Bronchial epithelial cell (primary cell): Measurements from ENCODE around the gene CNTROB. TPM values are rescaled to one million over a fixed set of nuclear protein-coding genes. Genes with fewer than 3 reads are reported as not detected.
A peak's percentile ranks its signal among the peaks of the same experiment; 100 is the strongest.

Experiments
- DNase-seq: peaks from one replicate; pipeline ENCODE4 v3.0.0-alpha.2; 2010; ENCODE audit warnings: low read depth
- FAIRE-seq: peaks from 2 replicates; lab custom pipeline; 2011; peaks lifted over from hg19 to GRCh38; lab: Jason Lieb, UNC
- H3K27me3 ChIP-seq: 2 replicates; pipeline ENCODE4 v1.5.1; 2011; ENCODE audit warnings: low read length; ENCODE audit not compliant: control insufficient read depth, insufficient read depth
- H3K36me3 ChIP-seq: 2 replicates; pipeline ENCODE4 v1.5.1; 2011; ENCODE audit warnings: low read length; ENCODE audit not compliant: control insufficient read depth, insufficient read depth
- H3K4me3 ChIP-seq: 2 replicates; pipeline ENCODE4 v1.5.1; 2011; ENCODE audit warnings: mild to moderate bottlenecking, low read depth, low read length, control low read depth
- total RNA-seq: library from RNA; depleted of rRNA; stranded (reverse); fragments of >200 nt; gene quantifications from 2 replicates; pipeline ENCODE4 v1.2.1, GENCODE V29; 2014
- TF ChIP-seq, protein P1 (sequence below): IDR thresholded peaks from 2 replicates; pipeline ENCODE4 v1.5.1; 2011; ENCODE audit warnings: mild to moderate bottlenecking, moderate library complexity, low read length, control low read depth, inconsistent platforms; ENCODE audit not compliant: insufficient read depth, severe bottlenecking

CNTROB gene
- total RNA-seq, 1 donor from 2014 or later, result 8.2 TPM

GRCh38 chr17:7997186-7997585 is 65.2 kb downstream of the CNTROB start:
- H3K36me3 ChIP-seq, result no peaks in the 10 kb centered on the region
- H3K4me3 ChIP-seq, result no peak overlapping the region
- FAIRE-seq (no peak), DNase-seq (peak; percentile 39)
- TF ChIP-seq, protein P1, sequence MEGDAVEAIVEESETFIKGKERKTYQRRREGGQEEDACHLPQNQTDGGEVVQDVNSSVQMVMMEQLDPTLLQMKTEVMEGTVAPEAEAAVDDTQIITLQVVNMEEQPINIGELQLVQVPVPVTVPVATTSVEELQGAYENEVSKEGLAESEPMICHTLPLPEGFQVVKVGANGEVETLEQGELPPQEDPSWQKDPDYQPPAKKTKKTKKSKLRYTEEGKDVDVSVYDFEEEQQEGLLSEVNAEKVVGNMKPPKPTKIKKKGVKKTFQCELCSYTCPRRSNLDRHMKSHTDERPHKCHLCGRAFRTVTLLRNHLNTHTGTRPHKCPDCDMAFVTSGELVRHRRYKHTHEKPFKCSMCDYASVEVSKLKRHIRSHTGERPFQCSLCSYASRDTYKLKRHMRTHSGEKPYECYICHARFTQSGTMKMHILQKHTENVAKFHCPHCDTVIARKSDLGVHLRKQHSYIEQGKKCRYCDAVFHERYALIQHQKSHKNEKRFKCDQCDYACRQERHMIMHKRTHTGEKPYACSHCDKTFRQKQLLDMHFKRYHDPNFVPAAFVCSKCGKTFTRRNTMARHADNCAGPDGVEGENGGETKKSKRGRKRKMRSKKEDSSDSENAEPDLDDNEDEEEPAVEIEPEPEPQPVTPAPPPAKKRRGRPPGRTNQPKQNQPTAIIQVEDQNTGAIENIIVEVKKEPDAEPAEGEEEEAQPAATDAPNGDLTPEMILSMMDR, result peak; percentile 47
- H3K27me3 ChIP-seq, result peaks cover 4% of the 10 kb centered on the region

Other genes with a start within 250 kb of the CNTROB start
- 9.2 and 15.1 TPM in 2 replicates for gene TP53, start 244.7 kb upstream of the CNTROB start, total RNA-seq
- gene WRAP53, start 243.7 kb upstream of the CNTROB start, total RNA-seq, result 3.5 and 4.2 TPM in 2 replicates
- under 0.01 TPM in 2 replicates for gene EFNB3, start 227.0 kb upstream of the CNTROB start, total RNA-seq
- gene DNAH2, start 214.5 kb upstream of the CNTROB start, total RNA-seq, result under 0.01 and 0.26 TPM in 2 replicates
- gene KDM6B, start 98.0 kb upstream of the CNTROB start, total RNA-seq, result 2.9 and 6.0 TPM in 2 replicates
- gene TMEM88, start 77.1 kb upstream of the CNTROB start, total RNA-seq, result 0.64 TPM in 1 of 2 replicates, not detected in the other
- gene NAA38, start 74.6 kb upstream of the CNTROB start, total RNA-seq, result 36.6 and 47.5 TPM in 2 replicates
- 6.5 and 9.0 TPM in 2 replicates for gene CYB5D1, start 74.2 kb upstream of the CNTROB start, total RNA-seq
- gene CHD3, start 43.4 kb upstream of the CNTROB start, total RNA-seq, result 41.3 and 98.2 TPM in 2 replicates
- 7.8 and 8.2 TPM in 2 replicates for gene RNF227, start 15.9 kb upstream of the CNTROB start, total RNA-seq
- 0.79 and 0.90 TPM in 2 replicates for gene KCNAB3, start 2.4 kb upstream of the CNTROB start, total RNA-seq
- gene TRAPPC1, start 260 bp upstream of the CNTROB start, total RNA-seq, result 16.8 and 27.9 TPM in 2 replicates
- gene GUCY2D, start 70.4 kb downstream of the CNTROB start, total RNA-seq, result 0.13 TPM in 1 of 2 replicates, not detected in the other
- 5.8 and 20.6 TPM in 2 replicates for gene ALOX15B, start 106.9 kb downstream of the CNTROB start, total RNA-seq
- gene ALOX12B, start 155.5 kb downstream of the CNTROB start, total RNA-seq, result 0.26 and 2.0 TPM in 2 replicates
- gene ALOXE3, start 186.3 kb downstream of the CNTROB start, total RNA-seq, result 1.3 and 2.0 TPM in 2 replicates
- gene HES7, start 191.9 kb downstream of the CNTROB start, total RNA-seq, result 0.13 and 1.3 TPM in 2 replicates
- gene PER1, start 220.2 kb downstream of the CNTROB start, total RNA-seq, result 21.9 and 26.4 TPM in 2 replicates
- 2.1 and 4.4 TPM in 2 replicates for gene VAMP2, start 230.7 kb downstream of the CNTROB start, total RNA-seq
- gene TMEM107, start 244.2 kb downstream of the CNTROB start, total RNA-seq, result 20.2 and 24.2 TPM in 2 replicates